Activated CD8-positive, alpha-beta memory T cell treated with anti-CD3 and anti-CD28 coated beads for 36 hours (primary cell): Measurements from ENCODE around the gene SPRYD4. TPM values are rescaled to one million over a fixed set of nuclear protein-coding genes. Genes with fewer than 3 reads are reported as not detected.
"Not testable (repeated sequence)": the region's sequence is repeated elsewhere in the genome, so short reads cannot be mapped to it uniquely, and the experiment has no call there.

Experiments
- CTCF ChIA-PET: fragments of 350-600 bp; sonication (Branson Sonifier 250); formaldehyde crosslinking; loops from one replicate; lab custom pipeline; 2021; ENCODE audit warnings: antibody characterized with exemption; lab: Charles Lee
- POLR2A ChIA-PET: fragments of 350-600 bp; sonication (Branson Sonifier 250); formaldehyde crosslinking; loops from one replicate; lab custom pipeline; 2021; ENCODE audit warnings: antibody characterized with exemption; lab: Charles Lee
- total RNA-seq, 2 experiments: library from RNA; stranded (reverse); gene quantifications; one replicate each; pipeline ENCODE4 v1.2.3, GENCODE V29; 2021

SPRYD4 gene
- total RNA-seq, 2 experiments from 2014 or later = 3.8 to 3.9 TPM

DNA sequence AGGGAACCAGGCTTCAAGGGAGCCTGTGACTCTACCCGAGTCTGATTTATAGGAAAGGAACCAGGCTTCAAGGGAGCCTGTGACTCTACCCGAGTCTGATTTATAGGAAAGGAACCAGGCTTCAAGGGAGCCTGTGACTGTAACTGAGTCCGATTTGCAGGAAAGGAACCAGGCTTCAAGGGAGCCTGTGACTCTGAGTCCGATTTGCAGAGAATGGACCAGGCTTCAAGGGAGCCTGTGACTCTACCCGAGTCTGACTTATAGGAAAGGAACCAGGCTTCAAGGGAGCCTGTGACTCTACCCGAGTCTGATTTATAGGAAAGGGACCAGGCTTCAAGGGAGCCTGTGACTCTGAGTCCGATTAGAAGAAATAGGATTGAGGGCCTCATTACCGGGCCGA lies 31.1 kb downstream of the SPRYD4 start:
- POLR2A ChIA-PET, CTCF ChIA-PET: not testable (repeated sequence)

GRCh38 chr12:56499879-56500278 lies 31.5 kb downstream of the SPRYD4 start:
- CTCF ChIA-PET, POLR2A ChIA-PET: not testable (repeated sequence)

GRCh38 chr12:56510786-56511185 lies 42.4 kb downstream of the SPRYD4 start:
- CTCF ChIA-PET = no interaction called here

DNA sequence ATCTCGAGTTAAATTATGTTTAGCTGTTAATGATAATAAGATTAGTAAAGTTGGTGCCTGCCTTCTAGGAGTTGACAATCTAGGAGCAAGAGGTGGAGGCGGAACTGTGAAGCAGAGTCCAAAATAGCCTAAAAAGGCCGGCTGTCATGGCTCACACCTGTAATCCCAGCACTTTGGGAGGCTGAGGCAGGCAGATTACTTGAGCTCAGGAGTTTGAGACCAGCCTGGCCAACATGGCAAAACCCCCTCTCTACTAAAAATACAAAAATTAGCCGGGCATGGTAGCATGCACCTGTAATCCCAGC lies 45.6 kb downstream of the SPRYD4 start:
- ChIA-PET CTCF (interaction anchor here (0.7 to 3.2 kb wide), 19 partner anchors 11 to 132 kb away, joined by 3 to 16 read pairs (median 4); partner anchors contain the start of gene ATP5F1B), POLR2A (interaction anchor here (0.6 kb wide), 1 partner anchor 115 kb away, joined by 3 read pairs; no protein-coding TSS in a partner anchor)

More at GRCh38 chr12:56510786-56511185, 42.4 kb downstream of the SPRYD4 start:
- POLR2A ChIA-PET = no interaction called here

GRCh38 chr12:56517854-56518253 lies 49.5 kb downstream of the SPRYD4 start:
- ChIA-PET CTCF (no interaction called here), POLR2A (no interaction called here)

DNA sequence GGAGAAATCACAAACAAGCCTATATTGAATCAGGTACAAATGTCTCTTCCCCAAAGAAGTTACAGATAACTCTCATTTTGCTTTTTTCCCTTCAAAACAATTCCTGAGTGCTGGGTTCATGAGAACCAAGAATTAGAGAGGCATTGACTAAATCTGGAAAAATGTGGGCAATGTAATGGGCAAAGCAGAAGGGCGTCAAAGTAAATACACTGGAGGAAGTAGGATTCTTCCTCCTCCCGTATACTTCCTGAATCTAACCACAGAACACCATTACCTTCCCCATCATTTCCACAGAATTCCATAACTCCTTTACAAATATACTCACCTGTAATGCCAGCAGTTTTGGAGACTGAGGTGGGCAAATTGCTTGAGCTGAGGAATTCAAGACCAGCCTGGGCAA lies 50.2 kb downstream of the SPRYD4 start:
- ChIA-PET POLR2A (no interaction called here), CTCF (no interaction called here)

DNA sequence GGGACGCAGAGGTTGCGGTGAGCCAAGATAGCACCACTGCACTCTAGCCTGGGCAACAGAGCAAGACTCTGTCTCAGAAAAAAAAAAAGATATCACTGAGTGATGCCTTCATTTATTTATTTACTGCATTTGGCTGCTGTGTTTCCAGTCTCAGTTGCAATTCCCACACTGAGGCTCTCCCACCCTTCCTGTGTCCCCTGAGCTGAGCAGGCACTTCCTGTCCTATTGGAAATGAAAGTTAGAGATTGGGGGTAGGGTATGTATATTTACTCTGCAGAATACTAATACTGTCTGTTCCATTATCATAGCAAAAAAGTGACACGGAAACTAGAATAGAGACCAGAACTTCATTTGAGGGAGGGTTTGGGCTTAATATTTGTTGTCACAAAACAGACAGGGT lies 51.7 kb downstream of the SPRYD4 start:
- POLR2A ChIA-PET = no interaction called here
- CTCF ChIA-PET = no interaction called here

DNA sequence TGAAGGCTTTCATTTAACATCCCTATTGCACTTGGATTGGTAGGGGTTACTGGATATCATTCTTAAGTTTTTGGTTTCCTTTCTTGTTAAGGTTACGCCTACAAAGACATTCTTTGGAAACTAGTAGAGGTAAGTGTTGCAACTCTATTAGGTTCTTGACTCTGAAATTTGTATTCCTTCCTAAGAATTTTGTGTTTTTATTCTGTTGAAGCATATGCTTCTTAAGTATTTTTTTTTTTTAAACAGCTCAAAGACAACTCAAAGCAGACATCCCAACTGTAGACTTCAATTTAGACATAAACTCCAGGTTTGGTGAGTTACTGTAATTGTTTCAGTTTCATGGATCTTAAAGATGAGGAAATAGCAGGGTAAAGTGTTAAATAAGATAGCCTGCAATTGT lies 52.1 kb downstream of the SPRYD4 start:
- ChIA-PET POLR2A (no interaction called here), CTCF (interaction anchor here (0.7 to 1.7 kb wide), 3 partner anchors 62 to 116 kb away, joined by 3 to 9 read pairs (median 4); no protein-coding TSS in a partner anchor)

DNA sequence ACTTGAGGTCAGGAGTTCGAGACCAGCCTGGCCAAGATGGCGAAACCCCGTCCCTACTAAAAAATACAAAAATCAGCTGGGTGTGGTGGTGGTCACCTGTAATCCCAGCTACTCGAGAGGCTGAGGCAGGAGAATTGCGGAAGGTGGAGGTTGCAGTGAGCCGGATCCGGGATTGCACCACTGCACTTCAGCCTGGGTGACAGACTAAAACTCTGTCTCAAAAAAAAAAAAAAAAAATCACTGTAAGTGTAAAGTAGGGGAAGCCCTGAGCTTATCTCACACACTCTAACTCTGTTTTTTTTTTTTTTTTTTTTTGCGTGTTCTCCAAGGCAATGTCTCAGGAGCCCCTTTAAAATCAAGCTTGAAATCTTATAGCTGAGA lies 52.8 kb downstream of the SPRYD4 start:
- ChIA-PET POLR2A (interaction anchor here (0.6 to 0.7 kb wide), 4 partner anchors 77 to 1247 kb away, joined by 3 to 9 read pairs (median 6); no protein-coding TSS in a partner anchor), CTCF (interaction anchor here (0.6 to 1.9 kb wide), 10 partner anchors 15 to 725 kb away, joined by 3 to 9 read pairs (median 4); no protein-coding TSS in a partner anchor)

GRCh38 chr12:56521590-56522371 lies 53.4 kb downstream of the SPRYD4 start, which contains the start of gene RBMS2:
Gene RBMS2 (plus strand): TSS chr12:56521820. CDS start chr12:56522024, 204 bp downstream.
- POLR2A ChIA-PET = interaction anchor here (0.7 to 0.8 kb wide), 4 partner anchors 78 to 1248 kb away, joined by 3 to 9 read pairs (median 5); partner anchors contain the start of gene IL23A

GRCh38 chr12:56522411-56523193 lies 54.2 kb downstream of the SPRYD4 start:
- POLR2A ChIA-PET = interaction anchor here (0.6 to 0.8 kb wide), 2 partner anchors 50 to 184 kb away, joined by 3 to 6 read pairs; partner anchors contain the start of gene IL23A
- CTCF ChIA-PET = interaction anchor here (0.6 to 1.9 kb wide), 5 partner anchors 51 to 336 kb away, joined by 3 to 6 read pairs (median 4); no protein-coding TSS in a partner anchor

More at GRCh38 chr12:56521590-56522371, 53.4 kb downstream of the SPRYD4 start, which contains the start of gene RBMS2:
- CTCF ChIA-PET = interaction anchor here (0.6 to 1.9 kb wide), 11 partner anchors 14 to 726 kb away, joined by 3 to 9 read pairs (median 4); no protein-coding TSS in a partner anchor

GRCh38 chr12:56528846-56529245 lies 60.5 kb downstream of the SPRYD4 start:
- CTCF ChIA-PET = no interaction called here
- POLR2A ChIA-PET = interaction anchor here (0.7 kb wide), 1 partner anchor 25 kb away, joined by 3 read pairs; no protein-coding TSS in a partner anchor

Other genes with a start within 250 kb of the SPRYD4 start
- 10 to 100 TPM; 38.9 to 40.2 TPM for gene RNF41, start 246.7 kb upstream of the SPRYD4 start, total RNA-seq
- 100 to 1,000 TPM; 103 to 106 TPM for gene NABP2, start 244.2 kb upstream of the SPRYD4 start, total RNA-seq
- gene SLC39A5, start 238.5 kb upstream of the SPRYD4 start, total RNA-seq = 1 to 10 TPM in 1 of 2 experiments, under 1 TPM in 1; 0.78 to 1.1 TPM
- gene ANKRD52, start 210.2 kb upstream of the SPRYD4 start, total RNA-seq = 10 to 100 TPM; 56.4 to 56.5 TPM
- gene COQ10A, start 201.6 kb upstream of the SPRYD4 start, total RNA-seq = 10 to 100 TPM; 10.2 to 12.1 TPM
- 100 to 1,000 TPM; 275 to 283 TPM for gene CS, start 168.2 kb upstream of the SPRYD4 start, total RNA-seq
- gene CNPY2, start 152.6 kb upstream of the SPRYD4 start, total RNA-seq = 100 to 1,000 TPM; 180 to 185 TPM
- gene PAN2, start 134.6 kb upstream of the SPRYD4 start, total RNA-seq = 10 to 100 TPM; 25.5 to 25.8 TPM
- gene IL23A, start 129.7 kb upstream of the SPRYD4 start, total RNA-seq = 10 to 100 TPM; 45.9 to 46.1 TPM
- 10 to 100 TPM; 53.1 to 54.1 TPM for gene STAT2, start 108.5 kb upstream of the SPRYD4 start, total RNA-seq
- not detected for gene APOF, start 105.7 kb upstream of the SPRYD4 start, total RNA-seq
- gene TIMELESS, start 19.2 kb upstream of the SPRYD4 start, total RNA-seq = 10 to 100 TPM; 60.3 to 62.5 TPM
- gene MIP, start 13.9 kb upstream of the SPRYD4 start, total RNA-seq = not detected
- 1 to 10 TPM; 2.5 to 3.1 TPM for gene GLS2, start 19.6 kb downstream of the SPRYD4 start, total RNA-seq
- gene RBMS2, start 53.2 kb downstream of the SPRYD4 start, total RNA-seq = 1 to 10 TPM; 4.8 to 5.1 TPM
- 10 to 100 TPM; 76.9 to 81.1 TPM for gene BAZ2A, start 161.7 kb downstream of the SPRYD4 start, total RNA-seq
- 100 to 1,000 TPM; 953 to 972 TPM for gene ATP5F1B, start 177.4 kb downstream of the SPRYD4 start, total RNA-seq
- gene PTGES3, start 219.7 kb downstream of the SPRYD4 start, total RNA-seq = 100 to 1,000 TPM; 432 to 445 TPM